Ishikawa (cell line): ENCODE results near the gene PROC.

Source experiments
- CEBPB ChIP-seq: IDR thresholded peaks from 2 replicates; pipeline ENCODE4 v1.6.1; 2012
- CREB1 ChIP-seq: IDR thresholded peaks from 2 replicates; pipeline ENCODE4 v1.6.1; 2012; ENCODE audit warnings: low read depth
- EGR1 ChIP-seq: IDR thresholded peaks from 2 replicates; pipeline ENCODE4 v1.6.1; 2012
- EP300 ChIP-seq: IDR thresholded peaks from 2 replicates; pipeline ENCODE4 v1.6.1; 2012; ENCODE audit warnings: borderline replicate concordance
- FOXM1 ChIP-seq: IDR thresholded peaks from 2 replicates; pipeline ENCODE4 v1.6.1; 2012; ENCODE audit warnings: low read depth, borderline replicate concordance
- MAX ChIP-seq: IDR thresholded peaks from 2 replicates; pipeline ENCODE4 v1.6.1; 2012
- NFIC ChIP-seq: IDR thresholded peaks from 2 replicates; pipeline ENCODE4 v1.6.1; 2012
- RAD21 ChIP-seq: IDR thresholded peaks from 2 replicates; pipeline ENCODE4 v1.6.1; 2012; ENCODE audit warnings: low read depth
- TAF1 ChIP-seq: IDR thresholded peaks from 2 replicates; pipeline ENCODE4 v1.6.1; 2012; ENCODE audit warnings: low read depth, mild to moderate bottlenecking
- TCF12 ChIP-seq: IDR thresholded peaks from 2 replicates; pipeline ENCODE4 v1.6.1; 2012; ENCODE audit warnings: low read depth
- TEAD4 ChIP-seq: IDR thresholded peaks from 2 replicates; pipeline ENCODE4 v1.6.1; 2012
- YY1 ChIP-seq: IDR thresholded peaks from 2 replicates; pipeline ENCODE4 v1.6.1; 2012; ENCODE audit warnings: low read depth
- ZBTB7A ChIP-seq: IDR thresholded peaks from 2 replicates; pipeline ENCODE4 v1.6.1; 2012; ENCODE audit warnings: low read depth
- TF ChIP-seq, protein P1 (sequence below): IDR thresholded peaks from 2 replicates; pipeline ENCODE4 v1.6.1; 2012
- TF ChIP-seq, protein P2 (sequence below): IDR thresholded peaks from 2 replicates; pipeline ENCODE4 v1.6.1; 2012; ENCODE audit warnings: low read depth, mild to moderate bottlenecking

The PROC gene

GRCh38 chr2:127465258-127465657, 47.0 kb downstream of the PROC start:
- no peak for TF ChIP-seq ZBTB7A
- TF ChIP-seq CEBPB: no peak
- no peak for TF ChIP-seq TCF12
- no peak for TF ChIP-seq NFIC
- TF ChIP-seq CREB1: no peak
- TF ChIP-seq, protein P1, sequence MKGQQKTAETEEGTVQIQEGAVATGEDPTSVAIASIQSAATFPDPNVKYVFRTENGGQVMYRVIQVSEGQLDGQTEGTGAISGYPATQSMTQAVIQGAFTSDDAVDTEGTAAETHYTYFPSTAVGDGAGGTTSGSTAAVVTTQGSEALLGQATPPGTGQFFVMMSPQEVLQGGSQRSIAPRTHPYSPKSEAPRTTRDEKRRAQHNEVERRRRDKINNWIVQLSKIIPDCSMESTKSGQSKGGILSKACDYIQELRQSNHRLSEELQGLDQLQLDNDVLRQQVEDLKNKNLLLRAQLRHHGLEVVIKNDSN: no peak
- TF ChIP-seq FOXM1: no peak
- no peak for TF ChIP-seq EP300
- TF ChIP-seq RAD21: no peak
- TF ChIP-seq TAF1: no peak
- TF ChIP-seq TEAD4: no peak
- no peak for TF ChIP-seq EGR1
- TF ChIP-seq, protein P2, sequence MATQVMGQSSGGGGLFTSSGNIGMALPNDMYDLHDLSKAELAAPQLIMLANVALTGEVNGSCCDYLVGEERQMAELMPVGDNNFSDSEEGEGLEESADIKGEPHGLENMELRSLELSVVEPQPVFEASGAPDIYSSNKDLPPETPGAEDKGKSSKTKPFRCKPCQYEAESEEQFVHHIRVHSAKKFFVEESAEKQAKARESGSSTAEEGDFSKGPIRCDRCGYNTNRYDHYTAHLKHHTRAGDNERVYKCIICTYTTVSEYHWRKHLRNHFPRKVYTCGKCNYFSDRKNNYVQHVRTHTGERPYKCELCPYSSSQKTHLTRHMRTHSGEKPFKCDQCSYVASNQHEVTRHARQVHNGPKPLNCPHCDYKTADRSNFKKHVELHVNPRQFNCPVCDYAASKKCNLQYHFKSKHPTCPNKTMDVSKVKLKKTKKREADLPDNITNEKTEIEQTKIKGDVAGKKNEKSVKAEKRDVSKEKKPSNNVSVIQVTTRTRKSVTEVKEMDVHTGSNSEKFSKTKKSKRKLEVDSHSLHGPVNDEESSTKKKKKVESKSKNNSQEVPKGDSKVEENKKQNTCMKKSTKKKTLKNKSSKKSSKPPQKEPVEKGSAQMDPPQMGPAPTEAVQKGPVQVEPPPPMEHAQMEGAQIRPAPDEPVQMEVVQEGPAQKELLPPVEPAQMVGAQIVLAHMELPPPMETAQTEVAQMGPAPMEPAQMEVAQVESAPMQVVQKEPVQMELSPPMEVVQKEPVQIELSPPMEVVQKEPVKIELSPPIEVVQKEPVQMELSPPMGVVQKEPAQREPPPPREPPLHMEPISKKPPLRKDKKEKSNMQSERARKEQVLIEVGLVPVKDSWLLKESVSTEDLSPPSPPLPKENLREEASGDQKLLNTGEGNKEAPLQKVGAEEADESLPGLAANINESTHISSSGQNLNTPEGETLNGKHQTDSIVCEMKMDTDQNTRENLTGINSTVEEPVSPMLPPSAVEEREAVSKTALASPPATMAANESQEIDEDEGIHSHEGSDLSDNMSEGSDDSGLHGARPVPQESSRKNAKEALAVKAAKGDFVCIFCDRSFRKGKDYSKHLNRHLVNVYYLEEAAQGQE: no peak
- no peak for TF ChIP-seq MAX
- no peak for TF ChIP-seq YY1

GRCh38 chr2:127469051-127469450, 50.8 kb downstream of the PROC start:
- TF ChIP-seq NFIC: no peak

GRCh38 chr2:127469974-127470373, 51.7 kb downstream of the PROC start:
- no peak for TF ChIP-seq MAX
- TF ChIP-seq ZBTB7A: no peak
- no peak for TF ChIP-seq TCF12
- TF ChIP-seq TAF1: no peak
- no peak for TF ChIP-seq EGR1
- TF ChIP-seq FOXM1: no peak
- TF ChIP-seq TEAD4: no peak
- no peak for TF ChIP-seq RAD21
- TF ChIP-seq, protein P1: no peak
- no peak for TF ChIP-seq CEBPB
- no peak for TF ChIP-seq YY1
- TF ChIP-seq EP300: no peak
- no peak for TF ChIP-seq NFIC
- TF ChIP-seq, protein P2: no peak
- TF ChIP-seq CREB1: no peak

DNA sequence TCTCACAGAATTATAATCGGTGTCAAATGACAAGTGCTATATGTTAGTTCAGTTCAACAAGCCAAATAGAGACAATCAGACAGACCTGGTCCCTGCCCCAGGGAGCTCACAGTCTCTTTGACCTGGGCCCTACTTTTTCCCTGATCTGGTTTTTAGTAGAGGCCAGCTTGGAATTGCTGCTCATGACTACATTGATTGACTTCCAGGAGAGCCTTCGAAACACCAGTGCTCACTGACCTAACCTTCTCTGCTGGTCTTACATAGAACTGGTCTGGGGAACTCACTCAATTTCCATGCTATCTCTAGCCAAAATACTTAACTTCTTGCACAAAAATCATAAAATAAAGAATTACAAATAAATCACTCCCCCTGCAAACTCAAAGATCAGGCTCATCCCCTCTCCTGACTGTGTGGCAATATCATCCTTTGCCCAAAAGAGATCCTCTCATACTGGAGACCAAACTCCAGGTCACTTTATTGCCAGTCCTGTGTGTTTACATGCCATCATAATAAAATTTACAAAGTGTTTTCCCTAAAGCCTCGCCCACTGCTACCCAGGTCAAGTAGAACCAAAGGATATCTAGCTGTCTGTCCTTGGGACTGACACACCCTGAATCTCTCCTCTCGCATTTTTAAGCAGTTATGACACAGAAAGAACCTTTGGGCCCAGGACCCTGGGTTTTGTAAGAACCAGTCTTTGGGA, 53.2 kb downstream of the PROC start:
- no peak for TF ChIP-seq MAX
- no peak for TF ChIP-seq YY1
- TF ChIP-seq, protein P2: no peak
- TF ChIP-seq, protein P1: no peak
- no peak for TF ChIP-seq NFIC
- no peak for TF ChIP-seq TCF12
- no peak for TF ChIP-seq TAF1
- TF ChIP-seq RAD21: no peak
- no peak for TF ChIP-seq FOXM1
- no peak for TF ChIP-seq EGR1
